Dendritic cell treated with granulocyte-macrophage colony-stimulating factor and Interleukin-4, amounts not matched to agents 40 ng/mL and 50 ng/mL, for 4 days (primary cell): ENCODE data around the gene INPP5F.
A peak's percentile ranks its signal among the peaks of the same experiment; 100 is the strongest.

Source experiments
- H3K27ac Mint-ChIP-seq: one replicate; pipeline ENCODE4 v1.8.0; 2022; ENCODE audit warnings: mild to moderate bottlenecking, mixed read lengths
- H3K27me3 Mint-ChIP-seq: one replicate; pipeline ENCODE4 v1.8.0; 2022; ENCODE audit warnings: mild to moderate bottlenecking, mixed read lengths
- H3K36me3 Mint-ChIP-seq: one replicate; pipeline ENCODE4 v1.8.0; 2022; ENCODE audit warnings: low read depth, mixed read lengths
- H3K4me1 Mint-ChIP-seq: one replicate; pipeline ENCODE4 v1.8.0; 2022; ENCODE audit warnings: low read depth, mixed read lengths
- H3K4me3 Mint-ChIP-seq: one replicate; pipeline ENCODE4 v1.8.0; 2022; ENCODE audit warnings: mild to moderate bottlenecking, moderate library complexity, mixed read lengths
- H3K9me3 Mint-ChIP-seq: one replicate; pipeline ENCODE4 v1.8.0; 2022; ENCODE audit warnings: mixed read lengths
- intact Hi-C: fragments of 100-400 bp; cut with micrococcal nuclease; formaldehyde crosslinking; loops from one replicate; pipeline ENCODE4 v1.15.0; 2022

Gene INPP5F

GRCh38 chr10:119725828-119726675 lies at the start of gene INPP5F:
Gene INPP5F (plus strand): TSS chr10:119726050. CDS start chr10:119726263, 213 bp downstream.
- no peaks in the 10 kb centered on the region for H3K36me3 Mint-ChIP-seq
- peak within 1 kb of the TSS; percentile 71 for H3K4me3 Mint-ChIP-seq
- H3K9me3 Mint-ChIP-seq: no peaks in the 10 kb centered on the region
- peaks cover 36% of the 10 kb centered on the region for H3K4me1 Mint-ChIP-seq
- H3K27me3 Mint-ChIP-seq: no peaks in the 10 kb centered on the region
- H3K27ac Mint-ChIP-seq: peak within 1 kb of the TSS; percentile 97
- intact Hi-C loops: loop anchor here (1.0 to 2.0 kb wide), 3 partner anchors 21 to 130 kb away; partner anchors contain the start of gene TIAL1

- Mint-ChIP-seq H3K27ac (no peak overlapping the region), H3K36me3 (peaks cover 45% of the 10 kb centered on the region), H3K27me3 (peaks cover 2% of the 10 kb centered on the region), H3K4me3 (no peak overlapping the region), H3K9me3 (no peaks in the 10 kb centered on the region), H3K4me1 (peaks cover 30% of the 10 kb centered on the region)
- intact Hi-C loops: no loop called here
Measured at GRCh38 chr10:119677126-119677525, 48.7 kb upstream of the INPP5F start.

DNA sequence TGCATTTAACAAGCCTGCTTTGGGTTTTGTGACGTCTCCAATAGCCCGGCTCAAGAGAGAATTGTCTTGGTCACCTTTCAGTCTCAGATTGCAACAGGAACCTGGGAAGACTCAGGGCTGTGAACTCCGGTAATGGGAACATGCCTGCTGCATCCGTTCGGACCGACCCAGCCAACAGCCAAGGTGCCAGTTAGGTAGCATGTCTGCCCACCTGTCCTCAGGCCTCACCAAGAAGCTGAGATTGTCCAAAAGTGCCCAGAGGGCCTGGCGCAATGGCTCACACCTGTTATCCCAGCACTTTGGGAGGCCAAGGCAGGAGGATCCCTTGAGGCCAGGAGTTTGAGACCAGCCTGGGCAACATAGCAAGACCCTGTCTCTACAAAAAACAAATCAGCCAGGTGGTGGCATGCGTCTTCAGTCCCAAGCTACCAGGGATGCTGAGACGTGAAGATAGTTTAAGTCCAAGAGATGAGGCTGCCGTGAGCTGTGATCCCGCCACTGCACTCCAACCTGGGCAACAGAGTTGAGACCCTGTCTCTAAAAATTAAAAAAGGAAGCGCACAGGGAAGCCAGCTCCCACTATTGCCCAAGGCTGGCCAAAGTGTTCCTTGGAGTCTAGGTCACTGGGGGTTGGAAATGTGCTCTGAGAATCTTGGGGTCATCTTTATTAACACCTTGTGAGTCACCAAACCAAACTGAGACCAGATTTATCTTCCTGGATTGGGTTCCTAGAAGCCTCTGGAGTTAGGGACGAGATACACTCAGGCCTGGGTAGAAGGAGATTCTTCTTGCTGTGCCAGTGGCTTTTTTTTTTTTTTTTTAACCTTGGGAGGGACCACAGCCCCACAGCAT lies 47.7 kb upstream of the INPP5F start:
- no peak overlapping the region for H3K4me3 Mint-ChIP-seq
- no peak overlapping the region for H3K27ac Mint-ChIP-seq
- peaks cover 35% of the 10 kb centered on the region for H3K36me3 Mint-ChIP-seq
- H3K4me1 Mint-ChIP-seq: peaks cover 35% of the 10 kb centered on the region
- H3K27me3 Mint-ChIP-seq: peaks cover 2% of the 10 kb centered on the region
- no peaks in the 10 kb centered on the region for H3K9me3 Mint-ChIP-seq
- intact Hi-C loops: no loop called here

GRCh38 chr10:119679480-119679829 lies 46.4 kb upstream of the INPP5F start:
- Mint-ChIP-seq H3K27ac (no peak overlapping the region), H3K9me3 (no peaks in the 10 kb centered on the region), H3K4me3 (no peak overlapping the region), H3K4me1 (peaks cover 35% of the 10 kb centered on the region), H3K27me3 (peaks cover 2% of the 10 kb centered on the region), H3K36me3 (peaks cover 21% of the 10 kb centered on the region)
- intact Hi-C loops: no loop called here

GRCh38 chr10:119680050-119680449 lies 45.8 kb upstream of the INPP5F start:
- no peak overlapping the region for H3K27ac Mint-ChIP-seq
- peaks cover 20% of the 10 kb centered on the region for H3K36me3 Mint-ChIP-seq
- peaks cover 2% of the 10 kb centered on the region for H3K27me3 Mint-ChIP-seq
- peaks cover 35% of the 10 kb centered on the region for H3K4me1 Mint-ChIP-seq
- intact Hi-C loops: no loop called here
- no peak overlapping the region for H3K4me3 Mint-ChIP-seq
- no peaks in the 10 kb centered on the region for H3K9me3 Mint-ChIP-seq

GRCh38 chr10:119680650-119681081 lies 45.2 kb upstream of the INPP5F start:
- H3K27me3 Mint-ChIP-seq: peaks cover 2% of the 10 kb centered on the region
- peaks cover 35% of the 10 kb centered on the region for H3K4me1 Mint-ChIP-seq
- H3K4me3 Mint-ChIP-seq: no peak overlapping the region
- no peaks in the 10 kb centered on the region for H3K9me3 Mint-ChIP-seq
- H3K36me3 Mint-ChIP-seq: peaks cover 20% of the 10 kb centered on the region
- intact Hi-C loops: no loop called here
- no peak overlapping the region for H3K27ac Mint-ChIP-seq

- Mint-ChIP-seq H3K4me3 (peak overlapping the region; percentile 30), H3K27ac (no peak overlapping the region), H3K4me1 (peaks cover 31% of the 10 kb centered on the region), H3K27me3 (peaks cover 22% of the 10 kb centered on the region), H3K9me3 (no peaks in the 10 kb centered on the region), H3K36me3 (no peaks in the 10 kb centered on the region)
- intact Hi-C loops: loop anchor here (2.0 to 5.0 kb wide), 4 partner anchors 38 to 651 kb away; no protein-coding TSS in a partner anchor
Measured at GRCh38 chr10:119686465-119687191, 39.2 kb upstream of the INPP5F start.

GRCh38 chr10:119687192-119688032 lies 38.4 kb upstream of the INPP5F start:
- Mint-ChIP-seq H3K36me3 (no peaks in the 10 kb centered on the region), H3K4me3 (no peak overlapping the region), H3K4me1 (peaks cover 23% of the 10 kb centered on the region), H3K27me3 (peaks cover 22% of the 10 kb centered on the region), H3K27ac (no peak overlapping the region), H3K9me3 (no peaks in the 10 kb centered on the region)
- intact Hi-C loops: loop anchor here (2.0 to 5.0 kb wide), 4 partner anchors 37 to 650 kb away; no protein-coding TSS in a partner anchor

DNA sequence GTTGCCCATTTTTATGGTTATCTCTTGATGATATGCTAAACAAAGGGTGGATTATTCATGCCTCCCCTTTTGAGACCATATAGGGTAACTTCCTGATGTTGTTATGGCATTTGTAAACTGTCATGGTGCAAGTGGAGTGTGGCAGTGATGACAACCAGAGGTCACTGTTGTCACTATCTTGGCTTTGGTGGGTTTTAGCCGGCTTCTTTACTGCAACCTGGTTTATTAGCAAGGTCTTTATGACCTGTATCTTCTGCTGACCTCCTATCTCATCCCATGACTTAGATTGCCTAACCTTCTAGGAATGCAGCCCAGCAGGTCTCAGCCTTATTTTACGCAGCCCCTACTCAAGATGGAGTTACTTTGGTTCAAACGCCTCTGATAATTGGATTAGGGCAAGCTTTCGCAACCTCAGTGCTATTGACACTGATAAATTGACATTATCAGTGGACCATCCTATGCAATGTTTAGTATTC lies 37.8 kb upstream of the INPP5F start:
- Mint-ChIP-seq H3K4me1 (peaks cover 20% of the 10 kb centered on the region), H3K4me3 (no peak overlapping the region), H3K27me3 (peaks cover 28% of the 10 kb centered on the region), H3K36me3 (no peaks in the 10 kb centered on the region), H3K27ac (no peak overlapping the region), H3K9me3 (no peaks in the 10 kb centered on the region)
- intact Hi-C loops: loop anchor here (5.0 kb wide), 1 partner anchor 649 kb away; no protein-coding TSS in a partner anchor

DNA sequence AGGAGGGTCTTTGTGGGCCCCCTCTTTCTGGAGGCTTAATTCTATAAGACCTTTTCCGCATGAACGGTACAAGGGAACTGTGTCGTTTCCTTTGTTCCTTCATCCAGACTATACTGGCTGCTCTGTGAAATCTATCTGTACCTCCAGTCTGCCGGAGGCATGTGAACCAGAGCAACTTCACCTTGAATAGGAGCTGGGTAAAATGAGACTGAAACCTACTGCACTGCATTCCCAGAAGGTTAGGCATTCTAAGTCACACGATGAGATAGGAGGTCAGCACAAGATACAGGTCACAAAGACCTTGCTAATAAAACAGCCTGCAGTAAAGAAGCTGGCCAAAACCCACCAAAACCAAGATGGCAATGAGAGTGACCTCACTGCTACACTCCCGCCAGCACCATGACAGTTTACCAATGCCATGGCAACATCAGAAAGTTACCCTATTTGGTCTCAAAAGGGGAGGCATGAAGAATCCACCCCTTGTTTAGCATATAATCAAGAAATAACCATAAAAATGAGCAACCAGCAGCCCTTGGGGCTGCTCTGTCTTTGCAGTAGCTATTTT lies 36.8 kb upstream of the INPP5F start:
- peaks cover 35% of the 10 kb centered on the region for H3K27me3 Mint-ChIP-seq
- H3K27ac Mint-ChIP-seq: no peak overlapping the region
- H3K9me3 Mint-ChIP-seq: no peaks in the 10 kb centered on the region
- H3K36me3 Mint-ChIP-seq: no peaks in the 10 kb centered on the region
- no peak overlapping the region for H3K4me3 Mint-ChIP-seq
- intact Hi-C loops: loop anchor here (5.0 kb wide), 1 partner anchor 648 kb away; no protein-coding TSS in a partner anchor
- H3K4me1 Mint-ChIP-seq: peaks cover 20% of the 10 kb centered on the region

GRCh38 chr10:119691726-119692125 lies 34.1 kb upstream of the INPP5F start:
- H3K27ac Mint-ChIP-seq: no peak overlapping the region
- H3K9me3 Mint-ChIP-seq: no peaks in the 10 kb centered on the region
- H3K4me1 Mint-ChIP-seq: peaks cover 26% of the 10 kb centered on the region
- peaks cover 48% of the 10 kb centered on the region for H3K27me3 Mint-ChIP-seq
- H3K4me3 Mint-ChIP-seq: no peak overlapping the region
- intact Hi-C loops: no loop called here
- no peaks in the 10 kb centered on the region for H3K36me3 Mint-ChIP-seq

GRCh38 chr10:119693262-119693957 lies 32.4 kb upstream of the INPP5F start:
- Mint-ChIP-seq H3K4me1 (peaks cover 14% of the 10 kb centered on the region), H3K27ac (no peak overlapping the region), H3K36me3 (no peaks in the 10 kb centered on the region), H3K9me3 (no peaks in the 10 kb centered on the region), H3K27me3 (peaks cover 41% of the 10 kb centered on the region), H3K4me3 (no peak overlapping the region)
- intact Hi-C loops: no loop called here
